ENCODE measurements around the gene CDH4. TPM values are rescaled to one million over a fixed set of nuclear protein-coding genes. Genes with fewer than 3 reads are reported as not detected.

CDH4 gene
- total RNA-seq, 1 donor from 2014 or later: under 0.01 TPM

DNA sequence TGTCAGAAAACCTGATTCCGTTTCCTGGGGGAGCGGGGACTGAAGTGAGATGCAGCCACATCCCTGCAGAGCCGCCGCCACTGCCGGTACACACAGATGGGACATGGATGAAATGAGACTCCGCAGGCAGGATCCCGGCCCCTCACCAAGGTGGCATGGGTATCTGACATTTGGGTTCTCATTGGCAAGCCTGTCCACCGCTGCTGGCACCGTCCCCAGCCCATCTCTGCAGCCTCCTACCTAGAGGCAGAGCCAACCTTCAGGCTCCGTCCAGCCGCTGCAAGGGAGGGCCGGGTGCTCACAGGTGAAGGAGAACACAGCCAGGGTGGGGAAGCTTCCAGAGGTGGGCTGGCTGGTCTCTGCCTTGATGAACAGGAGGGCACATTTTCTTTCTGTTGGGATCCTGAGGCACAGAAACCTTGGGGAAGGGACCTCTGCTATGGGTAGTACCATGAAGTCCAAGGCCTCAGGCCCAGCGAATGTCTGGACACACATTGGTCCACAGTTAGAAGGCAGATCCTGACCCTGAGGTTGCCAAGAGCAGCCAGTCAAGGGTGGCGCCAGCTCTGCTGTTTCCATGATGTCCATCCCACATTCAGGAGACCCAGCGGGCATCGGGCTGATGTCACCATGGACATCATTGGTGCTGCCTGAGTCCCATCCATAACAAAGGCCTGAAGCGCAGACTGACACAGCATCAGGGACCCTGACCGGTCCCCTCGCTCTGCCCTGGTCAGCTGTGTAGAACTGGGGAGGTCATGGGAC lies 636.2 kb downstream of the CDH4 start:
- DNase-seq (ENCODE audit: low read depth in 2 of 2): no peak

DNA sequence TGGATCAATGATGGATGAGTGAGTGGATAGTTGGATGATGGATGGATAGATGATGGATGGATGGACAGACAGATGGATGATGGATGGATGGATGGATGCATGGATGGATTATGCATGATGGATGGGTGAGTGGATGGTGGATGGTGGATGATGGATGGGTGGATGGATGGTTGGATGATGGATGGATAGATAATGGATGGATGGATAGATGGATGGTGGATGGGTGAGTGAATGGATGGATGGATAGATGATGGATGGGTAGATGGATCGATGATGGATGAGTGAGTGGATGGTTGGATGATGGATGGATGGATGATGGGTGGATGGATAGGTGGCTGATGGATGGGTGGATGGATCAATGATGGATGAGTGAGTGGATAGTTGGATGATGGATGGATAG lies 637.6 kb downstream of the CDH4 start:
- DNase-seq (ENCODE audit: low read depth in 2 of 2): no peak

DNA sequence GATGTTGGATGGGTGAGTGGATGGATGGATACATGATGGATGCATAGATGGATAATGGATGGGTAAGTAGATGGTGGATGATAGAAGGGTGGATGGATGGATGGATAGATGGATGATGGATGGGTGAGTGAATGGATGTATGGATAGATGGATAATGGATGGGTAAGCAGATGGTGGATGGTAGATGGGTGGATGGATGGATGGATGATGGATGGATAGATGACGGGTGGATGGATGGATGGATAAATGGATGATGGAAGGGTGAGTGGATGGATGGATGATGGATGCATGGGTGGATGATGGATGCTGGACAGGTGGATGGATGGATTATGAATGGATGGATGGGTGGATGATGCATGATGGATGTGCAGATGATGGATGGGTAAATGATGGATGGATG lies 638.1 kb downstream of the CDH4 start:
- DNase-seq (ENCODE audit: low read depth in 2 of 2): no peak

DNA sequence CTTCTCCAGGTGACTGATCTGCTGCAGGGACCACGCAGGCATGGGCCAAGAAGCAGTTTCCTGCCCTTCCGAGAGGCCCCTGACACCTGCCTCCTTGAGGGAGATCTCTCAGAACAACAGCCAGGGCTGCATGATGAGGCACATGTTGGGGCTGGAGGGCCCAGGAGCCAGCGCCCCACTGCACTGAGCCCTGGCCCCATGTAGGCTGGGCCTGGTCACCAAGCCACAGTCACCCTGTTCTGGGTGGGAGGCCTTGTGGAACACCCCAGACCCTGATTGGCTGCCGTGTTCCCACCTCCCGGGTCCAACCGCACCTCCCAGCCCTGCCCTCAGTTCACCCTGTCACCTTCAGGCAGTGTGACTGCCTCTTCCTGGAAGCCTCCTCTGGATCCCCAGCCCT lies 639.4 kb downstream of the CDH4 start:
- no peak for DNase-seq (ENCODE audit: low read depth in 2 of 2)

DNA sequence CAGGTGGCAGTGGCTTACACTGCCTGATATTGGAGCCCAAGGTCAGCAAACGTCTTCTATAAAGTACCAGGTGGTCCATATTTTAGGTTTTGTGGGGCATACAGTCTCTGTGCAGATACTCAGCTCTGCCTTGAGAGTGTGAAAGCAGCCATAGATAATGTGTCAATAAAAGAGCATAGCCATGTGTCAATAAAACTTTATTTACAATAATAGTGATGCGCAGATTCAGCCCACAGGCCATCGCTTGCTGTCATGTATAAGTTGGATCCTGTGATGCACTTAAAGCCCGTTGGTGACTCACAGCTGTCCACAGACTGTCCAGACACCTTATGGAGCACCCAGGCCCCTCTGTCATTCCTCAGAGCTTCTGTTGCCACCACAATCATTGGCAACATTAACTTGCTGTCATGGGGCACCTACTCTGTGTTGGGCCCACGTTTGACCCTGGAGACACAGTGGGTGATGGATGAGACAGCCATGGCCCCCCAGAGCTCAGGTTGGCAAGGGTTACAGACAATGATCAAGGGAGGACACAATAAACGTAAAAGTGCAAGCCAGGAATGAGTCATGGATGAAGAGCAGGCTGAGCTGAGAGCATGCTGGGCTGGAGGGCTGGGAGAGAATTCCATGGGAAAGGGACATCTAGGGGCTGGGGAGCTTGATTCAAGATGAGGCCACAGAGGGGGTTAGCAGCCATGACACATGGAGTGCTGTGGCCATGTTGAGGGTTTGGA lies 640.0 kb downstream of the CDH4 start:
- no peak for DNase-seq (ENCODE audit: low read depth in 2 of 2)

DNA sequence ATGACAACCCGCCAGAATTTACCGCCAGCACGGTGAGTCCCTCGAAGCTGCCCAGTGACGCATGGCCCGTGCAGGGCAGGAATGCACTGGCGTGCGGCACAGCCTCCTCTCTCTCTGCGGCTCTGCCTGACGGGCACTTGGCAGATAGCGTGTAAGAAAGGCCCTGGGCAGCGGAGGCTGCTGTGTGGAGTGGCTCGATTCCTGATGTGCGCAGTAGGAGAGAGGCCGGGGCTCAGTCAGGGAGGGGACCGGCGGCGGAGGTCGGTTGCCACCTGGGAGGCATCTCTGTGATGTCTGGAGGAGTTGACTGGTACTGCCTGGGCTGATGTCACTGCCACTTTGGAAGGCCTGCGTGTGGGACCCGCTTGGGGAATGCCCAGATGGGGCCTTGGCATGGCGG lies 643.0 kb downstream of the CDH4 start:
- no peak for DNase-seq (ENCODE audit: low read depth in 2 of 2)

DNA sequence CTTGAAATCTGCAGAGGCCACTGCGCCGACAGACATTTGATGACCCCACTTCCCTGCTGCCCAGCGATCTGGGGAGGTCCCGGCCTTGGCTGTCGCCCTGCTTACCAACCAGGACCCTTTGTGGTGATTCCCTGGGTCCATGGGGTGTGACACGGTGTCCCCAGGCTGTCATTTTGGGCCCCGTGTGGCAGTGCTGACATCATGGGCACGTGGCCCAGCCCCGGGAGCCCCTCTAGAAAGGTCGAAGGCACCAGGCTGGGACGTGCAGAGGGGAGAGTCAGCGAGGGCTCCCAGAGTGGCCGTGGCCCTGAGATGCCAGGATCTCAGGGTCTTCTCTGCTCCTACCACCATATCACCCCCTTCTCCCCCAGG lies 643.6 kb downstream of the CDH4 start:
- DNase-seq (ENCODE audit: low read depth in 2 of 2): no peak

DNA sequence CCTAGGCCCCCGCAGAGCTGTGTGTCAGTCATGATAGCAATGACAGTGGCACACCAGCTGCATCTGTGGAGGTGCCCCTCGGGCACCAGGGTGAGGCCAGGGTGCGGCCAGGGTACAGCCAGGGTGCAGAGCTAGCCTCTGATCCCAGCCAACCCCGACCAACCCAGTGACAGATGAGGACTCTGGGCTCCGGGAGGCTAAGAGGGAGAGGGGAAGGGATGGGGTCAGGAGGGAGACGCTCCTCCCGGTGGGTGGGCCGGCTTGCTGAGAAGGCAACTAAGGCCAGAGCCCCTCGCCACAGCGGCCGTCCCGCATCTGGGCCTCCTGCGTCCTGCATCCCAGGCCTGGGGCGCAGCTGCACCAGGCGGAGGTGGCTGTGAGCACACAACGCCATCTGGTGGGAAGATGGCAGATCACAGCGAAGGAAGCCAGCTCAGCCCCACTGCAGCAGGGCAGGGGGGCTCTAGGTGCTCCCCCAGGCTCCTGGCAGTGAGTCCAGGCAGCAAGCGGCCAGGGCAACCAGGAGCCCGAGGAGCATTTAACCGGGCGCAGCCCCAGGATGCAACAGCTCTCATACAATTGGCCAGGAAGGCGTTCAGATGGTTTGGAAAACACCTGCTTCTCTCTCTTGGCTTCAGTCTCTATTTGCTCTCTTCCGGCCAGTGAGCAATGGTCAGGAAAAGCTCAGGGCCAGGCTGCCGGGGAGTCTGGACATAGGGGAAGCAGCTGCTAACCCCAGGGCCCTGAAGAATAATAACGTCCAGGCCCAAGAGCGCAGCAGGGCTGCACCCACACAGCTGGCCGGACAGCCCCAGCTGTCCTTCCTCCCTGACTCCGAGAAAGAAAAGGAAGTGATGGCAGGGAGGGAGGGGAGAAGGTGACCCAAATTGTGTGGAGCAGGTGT lies 644.2 kb downstream of the CDH4 start:
- DNase-seq (ENCODE audit: low read depth in 2 of 2): peak; percentile 56

DNA sequence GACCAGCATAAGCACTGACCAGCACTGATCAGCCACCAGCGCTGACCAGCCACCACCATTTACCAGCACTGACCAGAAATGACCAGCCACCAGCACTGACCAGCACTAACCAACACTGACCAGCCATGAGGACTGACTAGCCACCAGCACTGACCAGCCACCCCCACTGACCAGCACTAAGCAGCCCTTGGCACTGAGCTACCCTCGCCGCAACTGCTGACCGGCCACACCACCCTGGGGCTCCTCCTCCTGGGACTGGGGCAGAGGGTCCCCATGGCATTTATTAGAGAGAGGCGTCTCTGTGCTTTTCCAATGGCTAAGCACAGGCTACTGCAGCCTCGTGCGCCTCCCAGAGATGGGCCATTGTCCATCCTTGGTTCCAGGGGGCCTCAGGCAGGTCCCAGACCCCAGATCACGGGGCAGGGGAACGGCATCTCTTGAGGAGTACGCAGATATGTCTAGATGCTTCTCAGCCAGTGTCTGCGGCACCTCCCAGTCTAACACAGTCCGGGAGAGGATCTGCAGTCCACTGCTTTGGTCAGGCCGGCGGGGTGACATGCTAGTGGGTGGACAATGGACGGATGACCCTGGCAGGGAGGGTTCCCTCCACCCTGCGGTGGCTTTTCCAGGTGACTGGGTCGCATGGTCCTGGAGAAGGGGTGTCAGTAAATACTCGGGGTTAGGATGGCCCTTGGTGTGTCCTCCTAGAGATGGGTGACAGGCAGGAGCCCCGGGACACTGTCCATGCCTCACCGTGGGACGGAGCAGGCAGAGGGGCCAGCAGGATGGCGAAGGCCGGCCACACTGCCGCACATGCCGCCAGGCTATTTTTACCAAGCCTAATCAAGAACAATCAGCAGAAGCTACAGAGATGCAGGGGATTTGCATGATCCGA lies 645.6 kb downstream of the CDH4 start:
- DNase-seq (ENCODE audit: low read depth in 2 of 2): no peak

DNA sequence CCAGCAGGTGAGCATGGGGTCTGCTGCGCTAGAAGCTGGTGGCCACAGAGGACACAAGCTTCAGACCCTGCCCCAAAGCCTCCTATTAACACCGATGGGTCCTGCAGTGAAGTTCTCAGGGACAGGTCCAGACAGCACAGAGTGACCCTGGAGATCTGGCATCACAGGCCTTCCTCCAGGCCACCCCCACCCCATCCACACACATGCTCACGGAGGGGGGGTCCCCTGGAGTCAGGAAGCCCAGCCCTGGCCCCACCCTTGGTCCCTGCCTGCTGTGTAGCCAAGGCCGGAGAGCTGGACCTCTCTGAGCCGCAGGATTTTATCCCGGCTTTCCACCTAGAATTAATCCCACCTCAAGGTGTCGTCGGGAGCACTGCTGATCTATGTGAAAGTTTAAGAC lies 646.3 kb downstream of the CDH4 start:
- no peak for DNase-seq (ENCODE audit: low read depth in 2 of 2)

DNA sequence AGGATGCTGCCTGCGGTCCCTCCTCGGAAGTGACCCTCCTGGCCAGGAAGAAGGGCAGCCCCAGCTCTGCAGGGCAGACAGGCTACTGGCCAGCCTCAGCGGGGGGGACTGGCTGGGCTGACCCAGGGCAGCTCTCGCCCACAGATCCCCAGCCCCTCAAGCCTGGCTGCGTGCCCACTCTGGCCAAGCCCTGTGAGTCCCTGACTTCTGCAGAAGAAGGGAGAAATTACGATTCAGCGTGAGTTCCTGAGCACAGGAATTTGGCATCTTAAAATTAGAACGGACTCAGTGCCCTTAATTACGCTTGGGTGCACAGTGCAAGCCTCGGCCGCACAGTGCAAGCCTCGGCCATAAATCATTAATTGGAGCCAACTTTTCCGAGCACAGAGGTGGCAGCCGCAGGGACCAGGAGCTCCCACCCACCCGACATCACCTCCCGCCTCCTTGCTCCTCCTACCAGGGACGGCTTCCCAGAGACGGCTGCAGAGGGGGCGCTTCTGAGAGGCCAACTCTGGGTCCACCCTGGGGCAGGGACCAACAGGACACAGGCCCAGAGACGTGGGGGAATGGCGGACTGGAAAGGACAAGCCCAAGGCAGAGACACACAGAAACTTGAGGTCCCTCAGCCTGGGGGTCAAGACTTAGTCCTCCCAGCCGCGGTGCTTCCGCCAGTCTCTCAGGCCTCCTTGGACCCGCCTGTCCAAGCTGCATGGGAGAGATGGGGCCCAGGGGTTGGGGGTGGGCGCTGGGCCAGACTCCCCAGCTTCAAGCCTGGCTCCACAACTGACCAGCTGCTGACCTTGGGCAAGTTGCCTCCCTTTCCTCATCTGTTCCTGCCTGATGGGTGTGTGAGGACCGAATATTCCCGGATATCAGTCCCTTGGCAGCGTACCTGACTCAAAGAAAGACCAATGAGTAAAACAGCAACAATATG lies 648.2 kb downstream of the CDH4 start:
- no peak for DNase-seq (ENCODE audit: low read depth in 2 of 2)

DNA sequence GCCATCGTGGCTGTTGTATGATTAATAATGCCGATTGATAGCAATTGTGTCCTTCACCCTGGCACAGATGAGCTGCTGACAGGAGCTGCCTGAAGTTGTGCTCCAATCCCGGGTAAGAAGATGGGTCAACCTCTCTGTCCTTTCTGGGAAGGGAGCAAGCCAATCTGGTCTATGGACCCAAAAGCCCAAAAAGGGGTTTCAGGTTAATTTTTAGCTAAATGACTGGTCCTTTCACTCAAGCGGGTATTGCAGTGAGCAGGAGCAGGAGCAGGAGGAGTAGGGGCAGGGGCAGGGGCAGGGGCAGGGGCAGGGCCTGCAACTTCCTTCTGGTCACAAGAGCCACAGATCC lies 648.9 kb downstream of the CDH4 start:
- DNase-seq (ENCODE audit: low read depth in 2 of 2): no peak

DNA sequence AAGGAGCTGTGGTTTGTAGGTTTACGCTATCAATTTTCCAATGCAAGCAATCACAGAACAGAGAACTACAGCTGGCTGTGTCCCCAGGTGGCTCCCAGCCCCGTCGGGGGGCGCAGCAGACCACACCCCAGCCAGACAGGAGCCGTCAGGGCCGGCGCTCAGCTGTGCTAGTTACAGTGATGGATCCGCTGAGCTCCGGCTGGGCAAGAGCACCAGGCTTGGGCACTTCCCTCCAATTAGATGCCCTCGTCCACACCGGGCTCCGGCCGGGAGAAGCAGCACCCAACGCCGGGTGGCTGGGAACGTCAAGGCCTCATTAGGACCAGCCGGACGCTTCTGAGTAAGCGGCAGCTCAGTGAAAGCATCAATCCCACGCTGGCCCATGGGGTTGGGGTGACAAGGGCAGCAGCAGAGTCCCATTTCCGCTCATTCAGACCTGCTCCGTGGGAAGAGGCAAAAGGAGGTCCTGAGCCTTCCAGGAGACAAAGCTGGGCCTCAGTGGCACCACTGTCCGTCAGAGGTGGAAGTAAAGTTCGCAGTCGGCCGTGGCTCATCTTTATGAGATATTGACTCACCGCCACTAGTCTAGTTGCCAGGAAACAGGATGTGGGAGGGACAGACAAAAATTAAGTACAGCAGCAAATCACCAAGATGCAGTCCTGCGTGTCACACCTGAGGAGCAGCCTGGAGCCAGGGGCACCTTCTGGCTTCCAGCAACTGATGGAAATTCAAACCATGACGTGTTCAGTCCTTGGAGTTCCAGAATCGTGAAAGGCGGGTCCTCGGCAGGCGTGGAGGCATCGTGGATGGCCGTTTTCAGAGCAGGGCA lies 649.5 kb downstream of the CDH4 start:
- DNase-seq (ENCODE audit: low read depth in 2 of 2): no peak

DNA sequence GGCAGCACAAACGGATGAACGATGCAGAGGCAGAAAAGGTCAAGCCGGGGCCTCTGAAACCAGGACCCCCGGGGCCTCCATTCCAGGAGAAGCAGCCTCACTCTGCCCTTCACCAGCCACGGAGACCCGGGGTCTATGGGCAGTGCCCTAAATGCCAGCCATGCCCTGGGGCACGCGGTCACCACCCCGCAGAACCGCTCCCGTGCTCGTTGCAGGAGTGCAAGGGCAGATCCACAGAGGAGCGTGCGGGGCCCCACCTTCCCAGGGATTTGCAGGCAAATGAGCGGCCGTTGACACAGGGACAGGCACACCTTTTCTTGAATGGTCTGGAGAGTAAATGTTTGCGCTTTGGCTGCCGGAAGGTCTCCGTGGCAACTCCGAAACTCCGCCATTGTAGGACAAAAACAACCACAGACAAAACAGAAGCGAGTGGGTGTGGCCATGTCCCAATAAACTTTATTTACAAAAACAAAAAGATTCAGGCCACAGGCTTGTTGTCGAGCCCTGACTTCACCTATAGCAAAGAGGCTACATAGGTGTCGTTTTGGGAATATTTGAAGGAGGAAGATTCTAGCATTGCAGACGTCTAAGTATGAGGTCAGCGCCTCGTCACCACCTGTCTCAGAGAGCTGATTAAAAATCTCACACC lies 650.3 kb downstream of the CDH4 start:
- no peak for DNase-seq (ENCODE audit: low read depth in 2 of 2)

DNA sequence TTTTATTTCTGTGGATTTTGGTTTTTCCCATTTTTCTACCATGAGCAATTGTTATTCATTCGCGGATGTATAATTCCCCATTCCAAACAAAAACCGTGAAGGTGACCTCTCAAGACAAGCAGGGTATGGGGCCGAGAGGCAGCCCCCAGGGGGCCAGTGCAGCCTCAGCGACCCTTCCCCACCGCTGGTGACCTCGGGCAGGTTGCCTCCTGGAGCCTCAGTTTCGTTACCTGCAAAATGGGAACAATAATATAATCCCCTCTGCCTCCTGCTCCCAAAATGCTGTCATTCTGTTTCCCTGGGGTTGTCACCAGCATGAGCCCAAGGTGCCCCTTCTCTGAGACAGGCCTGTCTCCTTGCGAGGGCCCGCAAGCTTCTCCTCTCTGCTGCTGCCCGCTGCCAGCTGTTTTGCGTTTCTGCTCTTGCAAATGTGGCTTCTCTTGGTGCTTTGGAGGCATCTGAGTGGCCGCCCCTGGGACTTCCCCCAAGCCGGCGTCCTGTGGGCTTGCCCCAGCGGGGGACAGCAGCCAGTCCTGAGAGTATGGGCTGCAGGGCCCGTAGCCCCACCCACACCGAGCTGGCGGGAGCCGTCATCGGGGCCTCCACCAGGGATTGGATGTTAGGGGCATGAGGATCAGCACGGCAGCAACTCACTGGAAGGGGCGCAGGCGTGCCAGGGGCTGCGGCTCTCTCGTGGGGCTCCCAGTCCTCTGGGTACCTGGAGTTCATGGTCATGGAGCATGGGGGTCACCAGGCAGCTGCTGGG lies 651.7 kb downstream of the CDH4 start:
- no peak for DNase-seq (ENCODE audit: low read depth in 2 of 2)

DNA sequence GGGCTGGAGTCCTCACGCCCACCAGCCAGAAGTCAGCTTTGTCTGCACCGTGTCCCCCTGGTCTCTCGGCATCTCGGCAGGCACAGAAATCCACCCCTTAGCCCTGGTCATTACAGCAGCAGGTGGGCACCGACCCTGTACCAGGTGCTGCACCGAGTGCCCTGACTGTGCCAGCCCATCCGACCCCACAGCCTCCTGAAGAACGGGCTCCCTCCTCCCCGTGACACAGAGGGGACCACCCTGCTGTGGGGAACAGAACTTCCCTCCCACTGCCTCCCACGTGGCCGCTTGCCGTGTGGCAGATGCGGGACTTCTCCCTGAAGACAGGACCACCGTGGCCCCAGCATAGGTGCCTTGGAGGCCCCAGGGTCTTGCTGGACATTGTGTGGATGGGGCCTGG lies 652.4 kb downstream of the CDH4 start:
- no peak for DNase-seq (ENCODE audit: low read depth in 2 of 2)

DNA sequence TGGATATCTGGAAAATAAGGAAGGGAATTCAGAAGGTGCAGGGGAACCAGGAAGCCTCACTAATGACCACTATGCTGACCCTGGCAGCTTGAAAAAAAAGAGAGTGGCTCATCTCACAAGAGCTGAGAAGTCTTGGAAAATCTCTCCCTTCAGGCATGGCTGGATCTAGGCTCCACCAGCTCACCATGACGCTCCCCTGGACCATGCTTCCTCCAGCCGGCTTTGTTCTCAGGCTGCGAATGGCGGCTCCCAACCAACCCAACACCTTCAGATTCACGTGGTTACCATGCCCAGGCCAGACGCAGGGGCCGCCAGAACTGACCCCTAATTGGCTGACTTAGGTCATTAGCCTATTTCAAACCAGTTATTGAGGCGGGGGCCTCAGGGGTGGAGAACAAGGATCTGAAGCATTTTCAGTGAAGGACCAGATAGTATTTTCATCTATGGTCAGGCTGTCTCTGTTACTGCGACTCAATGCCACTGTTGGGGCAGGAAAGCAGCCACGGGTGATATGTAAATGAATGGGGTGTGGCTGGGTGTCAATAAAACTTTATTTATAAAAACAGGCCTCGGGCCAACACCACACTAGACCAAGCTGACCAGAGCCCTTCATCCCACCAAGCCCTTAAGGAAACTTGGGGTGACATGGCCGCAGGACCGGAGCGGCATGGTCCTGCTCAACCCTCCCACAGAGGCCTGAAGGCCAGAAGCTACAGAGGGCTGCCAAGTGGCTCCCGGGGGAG lies 653.9 kb downstream of the CDH4 start:
- no peak for DNase-seq (ENCODE audit: low read depth in 2 of 2)
